ENCODE results near the gene BCDIN3D.

The BCDIN3D gene

DNA sequence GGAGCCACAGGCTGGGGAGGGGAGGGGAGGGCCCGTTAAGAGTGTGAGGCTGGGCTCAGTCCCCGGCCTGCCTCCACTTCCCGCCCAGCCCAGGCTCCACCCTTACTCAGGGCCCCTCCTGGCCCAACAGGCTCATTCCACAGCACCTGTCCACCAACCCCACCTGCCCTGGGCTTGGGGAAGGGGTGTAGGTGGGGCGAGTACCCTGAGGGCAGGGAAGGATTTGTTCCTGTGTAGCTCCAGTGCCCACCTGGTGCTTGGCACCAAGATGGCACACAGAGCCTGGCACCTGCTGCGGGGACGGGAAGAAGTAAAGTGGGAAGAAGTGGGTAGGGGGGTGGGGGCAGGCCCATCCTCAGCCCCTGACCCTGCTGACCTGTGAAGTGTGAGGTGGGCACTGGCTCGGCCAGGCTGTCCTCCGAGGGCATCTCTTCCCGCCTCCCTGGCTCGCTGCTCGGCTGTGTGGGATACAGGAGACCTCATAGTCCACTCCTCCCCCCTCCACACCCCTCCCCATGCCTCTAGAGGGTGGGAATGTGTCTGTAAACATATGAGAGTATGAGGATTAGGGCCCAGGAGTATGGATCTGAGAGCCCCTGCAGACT is 49.8 kb downstream of the BCDIN3D start:
- no peaks in the 10 kb centered on the region for H3K4me1 Mint-ChIP-seq (ENCODE audit: low read depth)
- no peak overlapping the region for H3K4me3 Mint-ChIP-seq
- no peaks in the 10 kb centered on the region for H3K9me3 Mint-ChIP-seq (ENCODE audit: low read depth)
- no peaks in the 10 kb centered on the region for H3K36me3 Mint-ChIP-seq
- no peaks in the 10 kb centered on the region for H3K27me3 Mint-ChIP-seq
- no peak overlapping the region for H3K27ac Mint-ChIP-seq

DNA sequence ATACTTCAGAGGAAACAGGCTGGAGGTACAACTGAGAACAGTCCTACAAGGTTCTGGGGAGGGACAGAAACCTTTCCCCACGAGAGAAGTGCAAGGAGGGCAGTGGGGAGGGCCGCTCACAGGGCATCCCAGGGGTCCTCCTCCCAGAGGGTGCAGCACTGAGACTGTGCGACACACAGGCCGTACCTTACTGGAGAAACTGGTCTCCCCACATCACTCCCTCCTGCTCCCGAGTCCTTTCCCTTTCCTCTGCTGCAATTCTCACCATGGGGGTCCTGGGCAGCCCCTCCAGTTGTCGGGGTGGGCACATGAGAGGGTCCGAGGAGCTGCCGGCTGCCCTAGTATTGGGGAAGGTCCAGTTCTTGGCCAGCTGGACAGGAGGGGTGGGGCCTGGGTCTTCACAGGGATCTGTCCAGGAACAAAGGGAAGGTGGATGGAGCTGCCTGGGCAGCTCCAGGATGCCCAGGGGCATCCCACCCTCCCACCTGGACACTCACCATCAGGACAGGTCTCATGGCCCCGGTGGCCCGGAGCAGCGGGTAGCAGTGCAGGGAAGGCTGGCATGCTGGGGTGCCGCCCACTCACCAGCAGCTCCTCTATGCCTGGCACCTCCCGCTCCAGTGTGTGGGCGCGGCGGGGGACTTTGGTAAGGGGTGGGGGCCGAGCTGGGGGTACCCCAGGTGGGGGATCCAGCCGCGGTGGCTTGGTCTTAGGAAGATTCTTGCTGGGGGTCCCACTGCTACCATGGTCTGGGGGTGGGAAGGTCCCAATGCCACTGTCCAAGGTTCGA is 50.5 kb downstream of the BCDIN3D start:
- H3K27ac Mint-ChIP-seq, result no peak overlapping the region
- no peaks in the 10 kb centered on the region for H3K36me3 Mint-ChIP-seq
- peaks cover 6% of the 10 kb centered on the region for H3K9me3 Mint-ChIP-seq (ENCODE audit: low read depth)
- no peak overlapping the region for H3K4me3 Mint-ChIP-seq
- no peaks in the 10 kb centered on the region for H3K27me3 Mint-ChIP-seq
- no peaks in the 10 kb centered on the region for H3K4me1 Mint-ChIP-seq (ENCODE audit: low read depth)

- peaks cover 6% of the 10 kb centered on the region for H3K9me3 Mint-ChIP-seq (ENCODE audit: low read depth)
- no peak overlapping the region for H3K4me3 Mint-ChIP-seq
- no peaks in the 10 kb centered on the region for H3K4me1 Mint-ChIP-seq (ENCODE audit: low read depth)
- no peaks in the 10 kb centered on the region for H3K27me3 Mint-ChIP-seq
- no peak overlapping the region for H3K27ac Mint-ChIP-seq
- no peaks in the 10 kb centered on the region for H3K36me3 Mint-ChIP-seq
These were observed 51.2 kb downstream of the BCDIN3D start for GRCh38 chr12:49791700-49792099.

DNA sequence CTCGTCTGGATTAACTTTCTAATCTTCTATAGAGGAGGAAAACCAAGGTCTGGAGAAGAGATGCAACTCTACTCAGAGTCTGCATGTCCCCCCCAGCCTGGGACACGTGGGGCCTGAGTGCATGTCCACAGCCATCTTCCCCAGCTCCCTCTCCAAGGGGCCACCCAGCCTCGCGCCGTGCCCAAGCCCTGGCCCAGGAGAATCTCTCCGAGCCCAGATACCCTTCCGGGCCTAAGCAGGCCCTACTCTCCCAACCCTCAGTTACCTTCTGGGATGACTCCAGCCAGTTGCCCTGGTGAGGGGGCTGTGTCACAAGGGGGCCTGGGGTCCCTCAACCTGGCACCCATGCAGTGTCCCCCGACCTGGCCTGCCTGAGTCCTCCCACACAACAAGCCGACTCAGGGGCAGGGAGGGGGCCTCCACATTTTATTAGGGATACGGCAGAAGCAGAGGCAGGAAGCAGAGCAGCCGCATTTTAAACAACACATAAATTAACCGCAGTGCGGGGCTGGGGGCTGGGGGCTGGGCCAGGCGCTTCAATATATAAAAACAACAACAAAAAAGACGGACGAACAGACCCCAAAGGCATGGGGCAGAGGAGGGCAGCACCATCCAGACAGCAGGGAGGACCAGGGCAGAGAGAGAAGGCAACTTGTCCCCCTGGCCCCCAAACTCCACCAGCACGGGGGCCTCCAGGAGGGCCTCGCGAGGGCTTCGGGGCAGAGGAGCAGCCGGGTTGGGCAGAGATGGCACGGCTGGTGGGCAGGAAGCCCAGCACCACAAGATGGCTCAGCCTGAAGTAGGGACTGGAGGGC is 52.0 kb downstream of the BCDIN3D start:
- Mint-ChIP-seq H3K4me1 (ENCODE audit: low read depth) (no peaks in the 10 kb centered on the region), H3K27me3 (no peaks in the 10 kb centered on the region), H3K36me3 (no peaks in the 10 kb centered on the region), H3K4me3 (no peak overlapping the region), H3K27ac (no peak overlapping the region), H3K9me3 (ENCODE audit: low read depth) (peaks cover 6% of the 10 kb centered on the region)

DNA sequence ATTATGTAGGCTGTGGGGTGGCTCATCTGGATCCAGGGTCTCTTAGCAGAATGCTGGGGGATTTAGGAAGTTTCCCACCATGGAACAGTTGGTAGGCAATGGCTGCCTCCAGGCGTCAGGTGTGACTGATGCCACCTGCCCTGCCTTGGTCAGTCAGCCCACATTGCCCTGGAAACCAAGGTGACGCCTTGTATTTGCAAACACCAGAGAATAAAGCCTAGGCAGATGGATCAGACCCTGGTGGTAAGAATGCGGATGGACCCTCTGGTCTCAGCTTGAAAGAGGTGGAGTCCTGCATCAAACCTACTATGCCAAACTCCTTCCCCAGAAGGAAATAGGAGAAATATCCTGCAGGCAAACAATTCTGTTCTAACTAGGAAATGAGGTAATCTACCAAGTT is 52.9 kb downstream of the BCDIN3D start:
- H3K4me1 Mint-ChIP-seq (ENCODE audit: low read depth), result no peaks in the 10 kb centered on the region
- no peak overlapping the region for H3K4me3 Mint-ChIP-seq
- no peak overlapping the region for H3K27ac Mint-ChIP-seq
- H3K27me3 Mint-ChIP-seq, result no peaks in the 10 kb centered on the region
- peaks cover 6% of the 10 kb centered on the region for H3K9me3 Mint-ChIP-seq (ENCODE audit: low read depth)
- H3K36me3 Mint-ChIP-seq, result no peaks in the 10 kb centered on the region

GRCh38 chr12:49787672-49788071 is 55.2 kb downstream of the BCDIN3D start:
- no peaks in the 10 kb centered on the region for H3K27me3 Mint-ChIP-seq
- H3K4me1 Mint-ChIP-seq (ENCODE audit: low read depth), result no peaks in the 10 kb centered on the region
- H3K27ac Mint-ChIP-seq, result no peak overlapping the region
- H3K36me3 Mint-ChIP-seq, result no peaks in the 10 kb centered on the region
- no peak overlapping the region for H3K4me3 Mint-ChIP-seq
- H3K9me3 Mint-ChIP-seq (ENCODE audit: low read depth), result peaks cover 6% of the 10 kb centered on the region
